NB4 (cell line): ENCODE results near the gene SUGP2.

ENCODE experiments used
- DNase-seq: peaks from one replicate; pipeline ENCODE4 v3.0.0; 2010; ENCODE audit warnings: low read depth
- H3K4me3 ChIP-seq: one replicate; pipeline ENCODE4 v1.5.1; 2011; ENCODE audit warnings: mild to moderate bottlenecking, low read depth, low read length, moderate library complexity
- CTCF ChIP-seq: IDR thresholded peaks from one replicate; pipeline ENCODE4 v1.5.1; 2012; ENCODE audit warnings: low read depth, low read length
- MYC ChIP-seq: IDR thresholded peaks from 2 replicates; pipeline ENCODE4 v1.6.1; 2011; ENCODE audit warnings: low read depth, low read length
- POLR2A ChIP-seq: IDR thresholded peaks from 2 replicates; pipeline ENCODE4 v1.6.1; 2011; ENCODE audit warnings: mild to moderate bottlenecking; ENCODE audit not compliant: insufficient read length; ENCODE audit errors: extremely low read depth
- TF ChIP-seq, protein P1 (sequence below): IDR thresholded peaks from 2 replicates; pipeline ENCODE4 v1.6.1; 2011; ENCODE audit warnings: low read depth, low read length

Gene SUGP2

GRCh38 chr19:18948976-18949356 lies 84.4 kb downstream of the SUGP2 start:
- DNase-seq: no peak
- no peak for TF ChIP-seq MYC
- TF ChIP-seq, protein P1, sequence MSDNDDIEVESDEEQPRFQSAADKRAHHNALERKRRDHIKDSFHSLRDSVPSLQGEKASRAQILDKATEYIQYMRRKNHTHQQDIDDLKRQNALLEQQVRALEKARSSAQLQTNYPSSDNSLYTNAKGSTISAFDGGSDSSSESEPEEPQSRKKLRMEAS: no peak
- no peak for TF ChIP-seq POLR2A
- TF ChIP-seq CTCF: no peak
- no peak overlapping the region for H3K4me3 ChIP-seq

DNA sequence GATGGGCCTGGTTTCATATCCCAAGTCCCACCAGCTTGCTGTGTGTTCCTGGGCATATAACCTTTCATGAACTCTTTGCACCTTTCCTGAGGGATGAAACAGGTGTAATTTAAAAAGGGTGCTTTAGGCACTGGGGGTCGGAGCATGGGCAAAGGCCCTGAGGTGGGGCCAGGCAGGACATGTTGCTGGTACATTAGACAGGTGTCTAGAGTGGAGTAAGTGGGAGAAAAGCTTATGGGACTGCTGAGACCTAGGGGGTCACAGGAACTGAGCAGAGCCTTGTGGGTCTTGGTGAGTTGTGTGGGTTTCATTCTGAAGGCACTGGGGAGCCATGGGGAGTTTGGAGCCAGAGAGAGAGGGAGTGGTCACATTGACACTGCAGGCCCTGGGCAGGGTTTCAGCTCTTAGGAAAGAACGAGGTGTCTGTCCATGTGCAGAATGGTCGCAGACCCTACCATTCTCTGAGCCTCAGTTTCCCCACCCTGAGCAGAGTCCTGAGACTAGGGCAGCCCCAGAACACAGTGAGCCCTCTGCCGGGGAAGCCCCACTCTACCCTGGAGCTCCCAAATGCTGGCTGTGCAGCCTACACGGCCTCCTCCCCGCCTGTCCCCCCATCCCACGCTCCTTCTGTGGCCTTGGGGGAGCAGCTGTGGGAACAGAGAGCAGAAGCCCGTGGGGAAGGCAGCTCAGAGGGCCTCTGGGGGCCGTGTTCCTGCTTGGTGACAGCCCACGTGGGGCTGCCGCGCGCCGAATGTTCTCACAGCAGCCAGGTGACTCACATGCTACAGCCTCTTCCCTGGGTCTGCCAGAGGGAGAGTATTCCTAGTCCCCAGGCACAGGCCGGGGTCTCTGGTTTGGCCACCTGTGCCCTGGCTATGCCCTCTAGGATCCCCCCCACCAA lies 85.0 kb downstream of the SUGP2 start:
- DNase-seq: no peak
- no peak overlapping the region for H3K4me3 ChIP-seq
- TF ChIP-seq, protein P1: no peak
- TF ChIP-seq MYC: no peak
- TF ChIP-seq POLR2A: no peak
- no peak for TF ChIP-seq CTCF

- H3K4me3 ChIP-seq: no peak overlapping the region
- no peak for DNase-seq
- no peak for TF ChIP-seq CTCF
- TF ChIP-seq, protein P1: no peak
- TF ChIP-seq MYC: no peak
- TF ChIP-seq POLR2A: no peak
Observed at GRCh38 chr19:18946918-18947317, 86.4 kb downstream of the SUGP2 start.

- TF ChIP-seq POLR2A (no peak), CTCF (no peak), MYC (no peak)
- TF ChIP-seq, protein P1: no peak
- no peak for DNase-seq
- H3K4me3 ChIP-seq: no peak overlapping the region
Observed at GRCh38 chr19:18946335-18946734, 87.0 kb downstream of the SUGP2 start.

- no peak overlapping the region for H3K4me3 ChIP-seq
- TF ChIP-seq, protein P1: no peak
- TF ChIP-seq CTCF (no peak), POLR2A (no peak), MYC (no peak)
- no peak for DNase-seq
Observed at GRCh38 chr19:18945297-18945696, 88.0 kb downstream of the SUGP2 start.
